Measurements from ENCODE around the gene ZSWIM1.
"Not testable (repeated sequence)": the region's sequence is repeated elsewhere in the genome, so short reads cannot be mapped to it uniquely, and the experiment has no call there.

The ZSWIM1 gene

DNA sequence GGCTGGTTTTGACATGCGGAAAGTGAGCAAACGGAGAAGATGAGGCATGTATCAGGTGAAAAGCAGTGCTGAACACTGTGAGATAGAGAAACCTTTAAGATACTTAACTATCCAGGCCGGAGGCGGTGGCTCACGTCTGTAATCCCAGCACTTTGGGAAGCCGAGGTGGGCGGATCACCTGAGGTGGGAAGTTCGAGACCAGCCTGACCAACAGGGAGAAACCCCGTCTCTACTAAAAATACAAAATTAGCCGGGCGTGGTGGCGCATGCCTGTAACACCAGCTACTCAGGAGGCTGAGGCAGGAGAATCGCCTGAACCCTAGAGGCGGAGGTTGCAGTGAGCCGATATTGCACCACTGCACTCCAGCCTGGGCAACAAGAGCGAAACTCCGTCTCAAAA lies 50.7 kb downstream of the ZSWIM1 start:
- not testable (repeated sequence) for DNase-seq (ENCODE audit: low spot score)

DNA sequence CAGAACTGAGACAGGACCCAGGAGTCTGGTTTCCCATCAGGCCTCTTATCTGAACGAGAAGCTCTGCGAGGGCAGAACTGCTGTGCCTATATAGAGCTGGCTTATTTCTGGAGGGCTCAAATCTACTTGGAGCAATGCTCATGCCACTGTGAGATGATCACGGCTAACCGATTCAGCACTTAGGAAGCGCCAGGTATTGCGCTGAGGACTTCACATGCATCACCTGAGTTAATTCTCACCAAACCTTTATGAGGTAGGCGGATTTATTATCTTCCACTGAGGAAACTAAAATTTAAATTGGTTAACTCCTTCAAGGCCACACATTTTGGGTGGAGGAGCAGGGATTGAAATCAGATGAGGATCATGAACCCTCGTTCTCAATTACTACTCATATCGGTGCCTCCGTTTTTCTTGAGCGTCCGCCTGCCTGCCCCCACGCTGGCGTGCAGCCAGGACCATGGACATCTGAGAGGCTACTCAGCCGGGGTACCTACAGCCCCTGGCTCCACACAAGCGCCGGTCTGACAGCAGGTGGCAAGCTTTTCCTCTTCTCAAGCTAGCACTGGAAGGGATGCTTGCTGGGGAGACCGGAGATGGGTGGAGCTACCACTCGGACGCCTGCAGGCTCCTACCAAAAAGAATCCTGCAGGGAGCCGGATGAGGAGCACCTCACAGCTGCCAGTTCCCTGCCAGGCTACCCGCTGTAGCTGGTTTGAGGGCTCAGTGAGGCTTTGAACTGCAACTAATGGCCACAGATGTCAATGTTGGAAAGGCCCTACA lies 52.4 kb downstream of the ZSWIM1 start:
- peak; percentile 86 for DNase-seq (ENCODE audit: low spot score)

DNA sequence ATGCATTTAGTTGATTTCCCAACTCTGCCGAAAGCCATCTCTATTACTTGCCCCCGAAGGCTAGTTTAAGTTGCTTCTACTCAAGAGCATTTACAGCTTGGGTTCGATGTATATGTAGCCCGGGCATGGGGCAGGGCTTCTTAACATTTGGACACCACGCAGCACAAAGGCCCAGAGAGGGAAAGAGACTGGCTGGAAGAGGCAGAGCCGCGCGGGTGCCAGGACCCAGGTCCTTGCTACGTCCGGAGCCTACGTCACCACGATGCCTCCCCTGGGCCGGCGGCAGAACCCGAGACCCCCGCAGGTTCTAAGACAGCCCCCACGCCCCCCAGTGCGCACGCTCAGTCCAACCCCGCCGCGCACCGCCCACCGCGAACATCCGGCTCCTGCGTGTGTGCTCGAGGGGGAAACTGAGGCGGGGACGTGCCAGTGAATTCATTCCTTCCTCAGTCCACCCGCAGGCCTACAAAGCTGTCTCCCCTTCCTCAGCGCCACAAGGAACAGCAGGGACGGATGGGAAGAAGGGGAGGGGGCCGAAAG lies 53.1 kb downstream of the ZSWIM1 start:
- DNase-seq (ENCODE audit: low spot score), result peak; percentile 60
